Mucosa of stomach (tissue), 1 donor: ENCODE measurements around the gene MAGEA4.
"Not testable (repeated sequence)": the region's sequence is repeated elsewhere in the genome, so short reads cannot be mapped to it uniquely, and the experiment has no call there.

ENCODE experiments used
- H3K27me3 ChIP-seq: one replicate; pipeline ENCODE4 v1.7.0; 2013; ENCODE audit warnings: mild to moderate bottlenecking, low read length; ENCODE audit not compliant: control insufficient read depth, insufficient read depth
- H3K36me3 ChIP-seq: one replicate; pipeline ENCODE4 v1.7.0; 2013; ENCODE audit warnings: low read length; ENCODE audit not compliant: control insufficient read depth, insufficient read depth
- H3K4me1 ChIP-seq: one replicate; pipeline ENCODE4 v1.7.0; 2013; ENCODE audit warnings: mild to moderate bottlenecking, low read length; ENCODE audit not compliant: control insufficient read depth, insufficient read depth
- H3K4me3 ChIP-seq: one replicate; pipeline ENCODE4 v1.7.0; 2013; ENCODE audit warnings: low read length
- H3K9ac ChIP-seq: one replicate; pipeline ENCODE4 v1.7.0; 2013; ENCODE audit warnings: mild to moderate bottlenecking, low read length, moderate library complexity
- H3K9me3 ChIP-seq: one replicate; pipeline ENCODE4 v1.7.0; 2013; ENCODE audit warnings: mild to moderate bottlenecking, low read length, moderate library complexity; ENCODE audit not compliant: control insufficient read depth
- donor health status: Pancreatic carcinoma.

Gene MAGEA4

DNA sequence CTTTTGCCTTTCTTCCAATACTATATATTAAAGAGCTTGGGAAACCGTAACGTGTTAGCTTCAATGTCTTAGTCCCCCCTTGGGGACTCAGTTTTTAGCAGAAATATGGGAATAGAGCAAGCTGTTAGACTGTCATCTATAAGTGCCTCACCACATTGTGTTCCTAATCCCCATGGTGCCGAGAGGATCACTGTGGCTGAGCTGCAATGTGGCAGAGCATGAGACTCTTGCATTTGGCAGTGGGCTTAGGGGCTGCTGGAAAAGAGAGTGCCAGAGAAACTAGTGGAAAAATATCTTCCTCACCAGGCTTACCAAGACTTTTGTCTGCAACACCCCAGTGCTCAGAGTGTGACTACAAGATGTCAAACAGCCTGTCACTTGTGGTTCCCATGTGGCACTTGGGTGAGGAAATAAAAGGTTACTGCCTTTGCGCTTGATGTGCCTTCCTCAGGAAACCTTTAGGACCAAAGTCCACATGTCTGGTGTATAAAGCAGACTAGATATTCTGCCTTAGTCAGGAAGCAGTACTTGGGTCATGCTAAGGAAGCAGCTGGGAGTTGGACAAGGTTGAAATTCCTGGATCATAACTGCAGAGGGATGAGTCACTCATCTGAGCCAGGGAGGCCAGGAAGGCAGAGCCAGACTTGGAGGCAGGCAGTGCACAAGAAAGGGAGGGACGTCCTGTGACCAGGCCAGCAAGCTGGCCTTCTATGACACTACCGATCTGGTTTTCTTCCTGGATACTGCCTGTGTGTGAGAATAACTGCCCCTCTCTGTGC, 9.7 kb upstream of the MAGEA4 start:
- H3K27me3 ChIP-seq: no peaks in the 10 kb centered on the region
- H3K4me1 ChIP-seq: no peaks in the 10 kb centered on the region
- no peaks in the 10 kb centered on the region for H3K9me3 ChIP-seq
- H3K36me3 ChIP-seq: no peaks in the 10 kb centered on the region
- no peak overlapping the region for H3K9ac ChIP-seq
- no peak overlapping the region for H3K4me3 ChIP-seq

DNA sequence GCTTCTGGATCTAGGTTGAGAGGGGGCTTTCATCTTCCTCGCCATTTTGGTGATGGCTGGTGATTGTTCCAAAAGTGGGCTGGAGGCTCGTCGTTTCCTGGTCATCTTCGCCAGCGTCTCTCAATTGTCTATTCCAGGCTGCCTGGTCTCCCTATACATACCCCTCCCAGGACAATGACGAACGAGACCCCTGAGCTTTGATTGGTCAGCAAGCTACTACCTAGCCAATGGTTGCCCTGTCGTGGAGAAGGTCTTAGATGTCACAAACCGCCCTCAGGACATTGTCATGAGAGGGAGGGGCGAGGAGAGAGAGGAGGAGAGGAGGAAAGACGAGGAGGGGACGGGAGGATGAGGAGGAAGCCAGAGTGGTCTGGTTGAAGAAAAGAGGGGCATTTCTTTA, 7.7 kb upstream of the MAGEA4 start:
- H3K27me3 ChIP-seq: no peaks in the 10 kb centered on the region
- no peaks in the 10 kb centered on the region for H3K9me3 ChIP-seq
- no peaks in the 10 kb centered on the region for H3K4me1 ChIP-seq
- no peak overlapping the region for H3K9ac ChIP-seq
- no peak overlapping the region for H3K4me3 ChIP-seq
- H3K36me3 ChIP-seq: no peaks in the 10 kb centered on the region

DNA sequence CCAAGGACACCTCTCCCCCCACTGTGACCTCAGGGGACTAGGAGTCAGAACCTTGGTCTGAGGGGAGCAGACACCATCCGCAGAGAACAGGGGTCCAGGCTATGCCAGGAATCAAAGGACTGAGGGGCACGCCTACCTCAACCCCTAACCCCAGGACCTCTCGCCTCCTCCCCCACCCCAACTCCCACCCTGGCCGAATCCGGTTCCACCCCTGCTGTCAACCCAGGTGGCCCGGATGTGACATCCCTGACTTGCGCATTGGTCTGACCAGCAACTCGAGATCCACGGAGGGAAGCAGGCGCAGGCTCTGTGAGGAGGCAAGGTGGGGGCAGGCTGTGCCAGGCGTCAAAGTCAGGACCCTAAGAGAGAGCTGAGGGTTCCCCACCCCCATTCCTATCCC, 468 bp upstream of the MAGEA4 start:
- Histone ChIP-seq H3K4me1 (no peaks in the 10 kb centered on the region), H3K4me3 (no peak overlapping the region), H3K9me3 (no peaks in the 10 kb centered on the region), H3K36me3 (no peaks in the 10 kb centered on the region), H3K27me3 (no peaks in the 10 kb centered on the region), H3K9ac (no peak overlapping the region)

DNA sequence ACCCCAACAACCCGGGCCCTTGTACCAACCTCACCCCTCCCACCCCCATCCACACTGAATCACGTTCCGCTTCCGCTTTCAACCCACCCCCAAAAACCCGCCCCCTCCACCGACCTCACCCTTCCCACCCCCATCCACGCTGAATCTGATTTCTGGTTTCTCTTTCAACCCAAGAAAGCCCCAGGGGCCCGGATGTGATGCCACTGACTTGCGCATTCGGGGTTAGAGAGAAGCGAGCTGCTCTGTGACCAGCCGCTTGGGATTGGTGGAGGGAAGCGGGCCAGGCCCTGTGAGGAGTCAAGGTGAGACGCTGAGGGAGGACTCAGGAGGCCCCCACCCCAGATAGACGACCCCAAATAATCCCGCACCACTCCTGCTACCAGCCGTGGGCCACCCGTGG, 6.0 kb downstream of the MAGEA4 start:
- not testable (repeated sequence) for H3K36me3 ChIP-seq, H3K4me1 ChIP-seq, H3K27me3 ChIP-seq, H3K4me3 ChIP-seq, H3K9ac ChIP-seq, H3K9me3 ChIP-seq

DNA sequence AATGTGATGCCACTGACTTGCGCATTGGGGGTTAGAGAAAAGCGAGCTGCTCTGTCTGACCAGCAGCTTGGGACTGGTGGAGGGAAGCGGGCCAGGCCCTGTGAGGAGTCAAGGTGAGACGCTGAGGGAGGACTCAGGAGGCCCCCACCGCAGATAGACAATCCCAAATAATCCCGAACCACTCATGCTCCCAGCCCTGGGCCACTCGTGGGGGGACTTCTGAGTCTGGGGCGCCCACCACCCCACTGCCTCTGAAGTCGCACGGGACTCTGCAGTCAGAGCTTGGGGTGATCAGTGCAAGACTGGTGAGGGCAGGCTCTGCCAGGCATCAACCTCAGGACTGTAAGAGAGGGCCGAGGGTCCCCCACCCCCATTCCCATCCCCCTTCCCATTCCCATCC, 6.9 kb downstream of the MAGEA4 start:
- no peak overlapping the region for H3K9ac ChIP-seq
- H3K4me1 ChIP-seq: no peaks in the 10 kb centered on the region
- H3K9me3 ChIP-seq: no peaks in the 10 kb centered on the region
- H3K27me3 ChIP-seq: no peaks in the 10 kb centered on the region
- H3K36me3 ChIP-seq: no peaks in the 10 kb centered on the region
- H3K4me3 ChIP-seq: no peak overlapping the region

DNA sequence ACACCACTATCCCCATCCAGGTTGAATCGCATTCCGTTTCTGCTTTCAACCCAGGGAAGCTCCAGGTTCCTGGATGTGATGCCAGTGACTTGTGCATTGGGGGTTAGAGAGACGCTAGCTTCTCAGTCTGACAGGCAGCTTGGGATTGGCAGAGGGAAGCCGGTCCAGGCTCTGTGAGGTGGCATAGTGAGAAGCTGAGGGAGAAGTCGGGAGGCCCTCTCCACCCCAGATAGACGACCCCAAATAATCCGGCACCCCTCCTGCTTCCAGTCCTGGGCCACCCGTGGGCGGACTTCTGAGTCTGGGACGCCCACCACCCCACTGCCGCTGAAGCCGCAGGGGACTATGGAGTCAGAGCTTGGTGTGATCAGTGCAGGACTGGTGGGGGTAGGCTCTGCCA, 7.4 kb downstream of the MAGEA4 start:
- Histone ChIP-seq H3K4me3 (no peak overlapping the region), H3K27me3 (no peaks in the 10 kb centered on the region), H3K9me3 (no peaks in the 10 kb centered on the region), H3K36me3 (no peaks in the 10 kb centered on the region), H3K9ac (no peak overlapping the region), H3K4me1 (no peaks in the 10 kb centered on the region)

DNA sequence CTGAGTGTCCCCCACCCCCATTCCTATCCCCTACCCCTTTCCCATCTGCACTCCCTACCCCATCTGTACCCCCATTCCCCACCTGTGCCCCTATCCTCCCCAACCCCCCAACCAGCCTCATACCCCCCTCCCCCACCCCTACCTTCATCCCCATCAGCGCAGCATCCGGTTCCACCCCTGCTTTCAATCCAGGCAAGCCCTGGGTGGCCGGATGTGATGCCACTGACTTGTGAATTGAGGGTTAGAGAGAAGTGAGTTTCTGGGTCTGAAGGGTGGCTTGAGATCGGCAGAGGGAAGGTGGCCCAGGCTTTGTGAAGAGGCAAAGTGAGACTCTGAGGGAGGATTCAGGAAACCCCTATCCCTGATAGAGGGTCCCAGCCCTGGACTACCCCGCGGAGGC, 7.8 kb downstream of the MAGEA4 start:
- Histone ChIP-seq H3K9ac (no peak overlapping the region), H3K9me3 (no peaks in the 10 kb centered on the region), H3K4me1 (no peaks in the 10 kb centered on the region), H3K4me3 (no peak overlapping the region), H3K36me3 (no peaks in the 10 kb centered on the region), H3K27me3 (no peaks in the 10 kb centered on the region)

DNA sequence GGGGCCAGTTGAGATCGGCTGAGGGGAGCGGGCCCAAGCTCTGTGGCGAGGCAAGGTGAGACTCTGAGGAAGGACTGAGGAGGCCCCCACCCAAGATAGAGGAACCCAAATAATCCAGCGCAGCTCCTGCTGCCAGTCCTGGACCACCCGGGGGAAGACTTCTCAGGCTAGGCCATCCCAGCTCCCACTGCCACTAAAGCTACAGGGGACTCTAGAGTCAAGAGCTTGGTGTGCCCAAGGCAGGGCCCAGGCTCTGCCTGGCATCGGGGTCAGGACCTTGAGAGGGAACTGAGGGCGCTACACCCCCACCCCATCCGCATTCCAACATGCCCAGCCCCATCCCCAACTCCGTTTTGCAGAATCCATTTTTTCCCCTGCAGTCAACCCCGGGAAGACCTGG, 8.6 kb downstream of the MAGEA4 start:
- H3K9me3 ChIP-seq: no peaks in the 10 kb centered on the region
- H3K27me3 ChIP-seq: no peaks in the 10 kb centered on the region
- H3K36me3 ChIP-seq: no peaks in the 10 kb centered on the region
- no peak overlapping the region for H3K9ac ChIP-seq
- no peak overlapping the region for H3K4me3 ChIP-seq
- no peaks in the 10 kb centered on the region for H3K4me1 ChIP-seq

DNA sequence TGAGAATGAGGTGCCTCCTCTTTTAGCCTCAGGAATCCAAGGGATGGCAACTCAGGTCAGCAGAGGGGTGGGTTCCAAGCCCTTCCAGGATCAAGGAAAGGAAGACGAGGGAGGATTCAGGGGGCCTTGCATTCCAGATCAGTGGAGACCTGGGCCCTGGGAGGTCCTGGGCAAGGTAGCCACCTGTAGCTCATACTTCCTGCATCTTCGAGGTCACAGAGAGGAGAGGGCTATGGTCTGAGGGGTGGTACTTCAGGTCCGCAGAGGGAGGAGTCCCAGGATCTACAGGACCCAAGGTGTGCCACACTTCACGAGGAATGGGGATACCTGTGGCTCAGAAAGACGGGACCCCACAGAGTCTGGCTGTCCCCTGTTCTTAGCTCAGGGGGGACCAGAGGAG, 9.2 kb downstream of the MAGEA4 start:
- Histone ChIP-seq H3K36me3 (no peaks in the 10 kb centered on the region), H3K4me1 (no peaks in the 10 kb centered on the region), H3K27me3 (no peaks in the 10 kb centered on the region), H3K4me3 (no peak overlapping the region), H3K9me3 (no peaks in the 10 kb centered on the region), H3K9ac (no peak overlapping the region)

DNA sequence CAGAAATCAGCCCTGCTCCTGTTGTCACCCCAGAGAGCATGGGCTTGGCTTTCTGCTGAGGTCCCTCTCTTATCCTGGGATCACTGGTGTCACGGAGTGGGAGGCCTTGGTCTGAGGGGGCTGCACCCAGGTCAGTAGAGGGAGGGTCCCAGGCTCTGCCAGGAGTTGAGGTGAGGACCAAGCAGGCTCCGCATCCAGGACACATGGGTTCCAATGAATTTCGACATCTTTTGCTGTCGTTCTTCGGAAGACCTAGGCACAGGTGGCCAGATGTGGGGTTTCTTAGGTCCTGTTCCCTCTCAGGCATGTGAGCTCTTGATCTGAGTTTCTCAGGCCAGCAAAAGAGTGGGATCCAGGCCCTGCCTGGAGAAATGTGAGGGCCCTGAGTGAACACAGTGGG, 10.0 kb downstream of the MAGEA4 start:
- Histone ChIP-seq H3K9me3 (no peaks in the 10 kb centered on the region), H3K9ac (no peak overlapping the region), H3K4me1 (no peaks in the 10 kb centered on the region), H3K36me3 (no peaks in the 10 kb centered on the region), H3K27me3 (no peaks in the 10 kb centered on the region), H3K4me3 (no peak overlapping the region)

DNA sequence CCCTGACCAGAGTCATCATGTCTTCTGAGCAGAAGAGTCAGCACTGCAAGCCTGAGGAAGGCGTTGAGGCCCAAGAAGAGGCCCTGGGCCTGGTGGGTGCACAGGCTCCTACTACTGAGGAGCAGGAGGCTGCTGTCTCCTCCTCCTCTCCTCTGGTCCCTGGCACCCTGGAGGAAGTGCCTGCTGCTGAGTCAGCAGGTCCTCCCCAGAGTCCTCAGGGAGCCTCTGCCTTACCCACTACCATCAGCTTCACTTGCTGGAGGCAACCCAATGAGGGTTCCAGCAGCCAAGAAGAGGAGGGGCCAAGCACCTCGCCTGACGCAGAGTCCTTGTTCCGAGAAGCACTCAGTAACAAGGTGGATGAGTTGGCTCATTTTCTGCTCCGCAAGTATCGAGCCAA, 11.0 kb downstream of the MAGEA4 start:
- H3K36me3 ChIP-seq: no peaks in the 10 kb centered on the region
- no peaks in the 10 kb centered on the region for H3K4me1 ChIP-seq
- H3K9ac ChIP-seq: no peak overlapping the region
- H3K9me3 ChIP-seq: no peaks in the 10 kb centered on the region
- H3K4me3 ChIP-seq: no peak overlapping the region
- H3K27me3 ChIP-seq: no peaks in the 10 kb centered on the region

DNA sequence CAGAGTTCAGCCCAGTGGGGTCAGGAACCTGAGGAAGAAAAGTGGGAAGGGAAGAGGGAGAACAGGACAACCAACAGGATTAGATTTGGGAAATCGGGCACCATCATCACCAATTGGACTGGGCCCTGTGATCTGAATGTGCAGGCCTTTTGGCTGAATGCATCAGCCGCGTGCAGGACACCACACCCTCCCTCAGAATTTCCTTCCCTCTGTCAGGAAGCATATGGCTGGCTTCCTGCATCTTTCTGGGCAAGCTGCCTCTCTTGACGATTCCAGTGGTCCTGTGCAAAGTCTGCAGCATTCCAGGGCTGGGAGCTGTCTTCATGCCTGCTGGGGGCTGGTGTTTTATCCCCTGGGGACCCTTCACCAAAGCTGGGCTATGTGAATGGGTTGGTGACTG, 16.4 kb downstream of the MAGEA4 start:
- no peaks in the 10 kb centered on the region for H3K27me3 ChIP-seq
- no peak overlapping the region for H3K9ac ChIP-seq
- no peaks in the 10 kb centered on the region for H3K36me3 ChIP-seq
- no peaks in the 10 kb centered on the region for H3K9me3 ChIP-seq
- no peak overlapping the region for H3K4me3 ChIP-seq
- H3K4me1 ChIP-seq: no peaks in the 10 kb centered on the region

DNA sequence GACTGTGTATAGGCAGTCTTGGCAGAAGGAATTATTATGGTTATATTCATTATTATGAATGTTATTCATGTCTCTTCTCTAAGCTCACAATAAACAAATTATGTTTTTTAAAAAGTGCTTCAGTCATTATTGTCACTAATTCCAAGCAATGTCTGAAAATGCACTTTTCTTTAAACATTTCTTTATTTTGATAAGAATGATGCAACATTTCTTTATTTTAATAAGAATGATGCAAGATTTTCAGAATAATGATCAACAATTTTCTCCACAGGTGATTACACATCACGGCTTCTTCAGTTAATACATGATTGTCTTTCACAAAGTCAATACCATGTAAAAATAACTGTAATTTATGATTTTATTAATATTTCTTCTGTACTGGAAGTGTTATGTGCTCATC, 22.7 kb downstream of the MAGEA4 start:
- Histone ChIP-seq H3K36me3 (no peaks in the 10 kb centered on the region), H3K27me3 (no peaks in the 10 kb centered on the region), H3K4me3 (no peak overlapping the region), H3K9ac (no peak overlapping the region), H3K9me3 (no peaks in the 10 kb centered on the region), H3K4me1 (no peaks in the 10 kb centered on the region)
